ENCODE data around the gene PDE4B.

DNA sequence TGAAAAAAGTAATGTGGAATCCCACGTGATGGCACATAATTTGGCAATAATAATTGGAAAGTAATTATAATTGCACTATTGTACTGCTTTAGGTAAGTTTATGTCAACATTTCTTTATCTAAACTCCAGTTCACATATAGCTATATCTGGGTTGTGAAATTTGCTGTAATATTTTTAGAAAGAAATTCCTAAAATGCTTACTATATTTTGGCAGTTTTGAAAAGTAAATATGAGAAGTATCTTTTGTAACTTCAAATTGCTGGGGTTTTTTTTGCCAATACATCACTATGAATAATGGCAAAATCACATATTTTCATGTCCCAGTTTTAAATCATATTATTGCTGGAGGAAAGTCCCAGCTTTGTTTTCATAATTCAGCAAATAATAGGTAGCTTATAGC is 197.5 kb downstream of the PDE4B start:
- TF ChIP-seq, protein P1, sequence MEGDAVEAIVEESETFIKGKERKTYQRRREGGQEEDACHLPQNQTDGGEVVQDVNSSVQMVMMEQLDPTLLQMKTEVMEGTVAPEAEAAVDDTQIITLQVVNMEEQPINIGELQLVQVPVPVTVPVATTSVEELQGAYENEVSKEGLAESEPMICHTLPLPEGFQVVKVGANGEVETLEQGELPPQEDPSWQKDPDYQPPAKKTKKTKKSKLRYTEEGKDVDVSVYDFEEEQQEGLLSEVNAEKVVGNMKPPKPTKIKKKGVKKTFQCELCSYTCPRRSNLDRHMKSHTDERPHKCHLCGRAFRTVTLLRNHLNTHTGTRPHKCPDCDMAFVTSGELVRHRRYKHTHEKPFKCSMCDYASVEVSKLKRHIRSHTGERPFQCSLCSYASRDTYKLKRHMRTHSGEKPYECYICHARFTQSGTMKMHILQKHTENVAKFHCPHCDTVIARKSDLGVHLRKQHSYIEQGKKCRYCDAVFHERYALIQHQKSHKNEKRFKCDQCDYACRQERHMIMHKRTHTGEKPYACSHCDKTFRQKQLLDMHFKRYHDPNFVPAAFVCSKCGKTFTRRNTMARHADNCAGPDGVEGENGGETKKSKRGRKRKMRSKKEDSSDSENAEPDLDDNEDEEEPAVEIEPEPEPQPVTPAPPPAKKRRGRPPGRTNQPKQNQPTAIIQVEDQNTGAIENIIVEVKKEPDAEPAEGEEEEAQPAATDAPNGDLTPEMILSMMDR (IDR thresholded peaks at IDR 0.05 in 2 of 3, conservative IDR thresholded peaks at IDR 0.05 in 1 of 3; ENCODE audit: control insufficient read depth in 2 of 3, extremely low read depth in 1 of 3, insufficient read depth in 1 of 3, low read depth in 3 of 3, low read length in 3 of 3): no peak
- TF ChIP-seq, protein P2, sequence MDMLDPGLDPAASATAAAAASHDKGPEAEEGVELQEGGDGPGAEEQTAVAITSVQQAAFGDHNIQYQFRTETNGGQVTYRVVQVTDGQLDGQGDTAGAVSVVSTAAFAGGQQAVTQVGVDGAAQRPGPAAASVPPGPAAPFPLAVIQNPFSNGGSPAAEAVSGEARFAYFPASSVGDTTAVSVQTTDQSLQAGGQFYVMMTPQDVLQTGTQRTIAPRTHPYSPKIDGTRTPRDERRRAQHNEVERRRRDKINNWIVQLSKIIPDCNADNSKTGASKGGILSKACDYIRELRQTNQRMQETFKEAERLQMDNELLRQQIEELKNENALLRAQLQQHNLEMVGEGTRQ (IDR thresholded peaks at IDR 0.05; ENCODE audit: borderline replicate concordance, low read depth, low read length): no peak
- TF ChIP-seq RCOR1 (conservative IDR thresholded peaks at IDR 0.05; ENCODE audit: low read depth, low read length): no peak
- TF ChIP-seq POLR2A (IDR thresholded peaks at IDR 0.05; ENCODE audit: low read depth, low read length): no peak
- TF ChIP-seq CREM (IDR thresholded peaks at IDR 0.05; ENCODE audit: low read depth): no peak
- TF ChIP-seq, protein P3, sequence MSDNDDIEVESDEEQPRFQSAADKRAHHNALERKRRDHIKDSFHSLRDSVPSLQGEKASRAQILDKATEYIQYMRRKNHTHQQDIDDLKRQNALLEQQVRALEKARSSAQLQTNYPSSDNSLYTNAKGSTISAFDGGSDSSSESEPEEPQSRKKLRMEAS (IDR thresholded peaks at IDR 0.05; ENCODE audit: low read depth, low read length): no peak
- no peak for TF ChIP-seq YY1 (IDR thresholded peaks at IDR 0.05; ENCODE audit: low read depth, low read length)
- TF ChIP-seq PML (IDR thresholded peaks at IDR 0.05; ENCODE audit: low read length): no peak
- no peak for TF ChIP-seq SUZ12 (IDR thresholded peaks at IDR 0.05; ENCODE audit: unreplicated experiment)
- TF ChIP-seq RAD21 (IDR thresholded peaks at IDR 0.05; ENCODE audit: insufficient read depth, low read depth, low read length): no peak
- no peak for TF ChIP-seq ZNF274 (IDR thresholded peaks at IDR 0.05; ENCODE audit: insufficient read depth, insufficient read length)

Data from GM12878 (cell line).